Measurements from ENCODE around the gene LRRK2.
"Not testable (repeated sequence)": the region's sequence is repeated elsewhere in the genome, so short reads cannot be mapped to it uniquely, and the experiment has no call there.

The LRRK2 gene

DNA sequence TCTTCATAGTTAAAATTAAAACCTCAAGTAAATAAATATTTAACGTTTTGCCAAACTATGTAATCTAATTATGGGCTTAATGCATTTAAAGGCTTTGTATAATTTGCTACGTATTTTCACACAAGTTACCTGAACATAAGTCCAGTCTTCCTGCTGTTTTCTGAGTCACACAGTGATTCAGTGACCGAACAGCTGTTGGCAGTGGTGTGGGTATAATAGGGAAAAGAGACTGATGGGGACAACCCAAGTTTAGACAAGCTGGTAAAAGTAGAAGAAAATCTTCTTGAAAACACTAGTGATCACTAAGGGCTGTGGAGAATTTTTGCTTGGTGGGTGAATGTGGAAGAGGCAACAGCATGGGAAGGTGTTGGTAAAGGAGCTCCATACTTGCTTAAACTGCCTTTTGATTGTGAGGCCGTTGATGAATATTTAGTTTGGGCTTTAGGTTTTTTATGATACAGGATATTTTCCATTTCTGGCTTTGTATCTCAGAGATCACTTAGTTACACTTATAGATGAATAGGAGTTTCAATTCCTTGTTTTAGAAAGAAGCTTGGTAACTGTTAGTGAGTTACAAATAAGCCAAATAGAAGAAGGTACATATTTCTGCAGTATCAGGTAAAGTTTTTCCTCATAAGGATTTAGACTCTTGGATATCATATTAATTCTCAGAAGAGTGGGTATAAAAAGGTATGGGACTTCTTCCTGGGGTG lies 23.9 kb downstream of the LRRK2 start:
- DNase-seq (ENCODE audit: low read depth): no peak

DNA sequence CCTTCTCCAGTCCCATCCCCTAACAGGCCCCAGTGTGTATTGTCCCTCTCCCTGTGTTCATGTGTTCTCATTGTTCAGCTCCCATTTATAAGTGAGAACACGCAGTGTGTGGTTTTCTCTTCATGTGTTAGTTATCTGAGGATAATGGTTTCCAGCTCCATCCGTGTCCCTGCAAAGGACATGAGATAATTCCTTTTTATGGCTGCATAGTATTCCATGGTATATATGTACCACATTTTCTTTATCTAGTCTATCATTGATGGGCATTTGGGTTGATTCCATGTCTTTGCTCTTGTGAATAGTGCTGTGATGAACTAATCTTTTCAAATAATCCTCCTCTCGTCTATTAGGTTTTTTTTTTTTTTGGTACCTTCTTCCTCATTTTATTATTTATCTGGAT lies 25.9 kb downstream of the LRRK2 start:
- DNase-seq (ENCODE audit: low read depth): not testable (repeated sequence)

DNA sequence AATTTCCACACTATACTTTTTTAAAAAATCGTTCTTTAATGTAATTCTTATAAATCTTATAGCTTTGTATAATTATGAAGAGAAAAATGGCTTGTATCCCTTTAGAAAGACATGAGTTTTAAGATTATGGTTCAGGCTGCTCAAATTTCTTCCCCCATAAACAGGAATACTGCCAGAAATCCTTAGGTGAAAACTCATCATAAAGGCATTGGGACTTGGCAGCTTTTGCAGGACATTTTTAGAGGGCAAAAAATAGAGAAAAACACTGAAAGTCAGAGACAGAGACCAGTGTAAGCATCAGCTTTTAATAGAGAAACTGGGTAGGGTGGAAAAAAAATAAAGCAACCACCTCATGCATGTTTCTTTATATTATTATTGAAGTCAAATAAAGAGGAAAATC lies 29.1 kb downstream of the LRRK2 start:
- DNase-seq (ENCODE audit: low read depth): no peak

DNA sequence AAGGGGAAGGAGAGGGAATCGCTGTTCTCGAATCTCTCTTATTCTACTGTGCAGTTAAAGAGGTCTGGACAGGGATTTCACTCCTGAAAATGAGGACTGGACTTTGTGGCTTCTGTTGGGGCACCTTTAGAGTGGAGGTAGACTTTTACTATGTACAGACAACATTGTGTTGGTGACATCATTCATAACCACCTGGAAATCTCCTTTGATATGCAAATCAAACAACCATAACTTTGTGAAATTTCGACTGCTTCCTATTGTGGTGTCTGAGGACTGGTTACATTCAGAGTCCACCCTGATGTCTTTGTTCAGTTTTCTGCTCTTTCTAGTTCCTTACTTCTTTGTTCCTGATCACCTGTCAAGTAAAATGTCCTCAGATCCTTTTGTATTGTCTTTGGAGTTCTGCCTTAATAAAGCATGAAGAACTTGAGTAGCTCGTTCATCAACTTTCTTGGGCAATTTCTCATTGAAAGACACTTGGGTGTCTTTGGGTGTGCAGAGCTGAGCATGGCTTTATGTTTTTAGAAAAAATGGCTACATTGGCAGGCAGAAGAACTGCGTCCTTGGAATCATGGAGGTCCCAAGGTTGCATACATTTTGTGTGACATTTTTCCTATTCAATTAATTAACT lies 29.8 kb downstream of the LRRK2 start:
- DNase-seq (ENCODE audit: low read depth): no peak

DNA sequence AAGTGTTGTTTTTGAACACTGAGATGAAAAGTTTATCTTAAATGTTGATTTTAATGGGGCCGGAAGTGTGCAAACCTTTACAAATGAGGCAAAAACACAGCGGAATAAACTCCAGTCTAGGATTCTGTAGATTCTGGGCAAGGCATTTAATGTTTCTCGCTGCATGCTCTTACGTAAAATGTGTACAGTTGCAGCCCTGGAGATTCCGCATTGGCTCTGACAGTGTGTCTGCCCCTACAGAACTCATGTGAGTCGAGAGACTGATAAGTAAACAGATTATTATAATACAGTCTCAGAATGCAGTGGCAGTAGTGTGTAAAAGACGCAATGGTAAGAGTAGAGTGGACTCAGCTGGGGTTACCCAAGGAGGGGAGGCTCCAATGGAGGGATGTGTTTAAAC lies 33.6 kb downstream of the LRRK2 start:
- no peak for DNase-seq (ENCODE audit: low read depth)

DNA sequence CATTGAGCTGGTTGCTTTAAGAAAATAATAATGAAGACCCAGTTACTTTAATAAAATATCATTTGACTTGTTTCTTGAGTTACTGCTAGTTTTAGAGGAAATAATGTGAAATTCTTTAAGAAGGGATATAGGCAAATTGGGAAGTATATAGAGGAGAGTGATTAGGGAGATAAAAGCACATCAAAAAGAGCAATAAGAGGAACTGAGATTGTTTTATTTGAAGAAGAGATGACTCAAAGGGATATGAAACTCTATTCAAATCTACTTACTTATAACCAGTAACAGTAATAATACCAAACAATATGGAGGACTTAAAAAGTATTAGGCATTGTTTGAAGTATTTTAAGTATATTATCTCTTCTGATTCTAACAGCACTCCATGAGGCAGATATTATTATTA lies 37.1 kb downstream of the LRRK2 start:
- DNase-seq (ENCODE audit: low read depth): no peak

DNA sequence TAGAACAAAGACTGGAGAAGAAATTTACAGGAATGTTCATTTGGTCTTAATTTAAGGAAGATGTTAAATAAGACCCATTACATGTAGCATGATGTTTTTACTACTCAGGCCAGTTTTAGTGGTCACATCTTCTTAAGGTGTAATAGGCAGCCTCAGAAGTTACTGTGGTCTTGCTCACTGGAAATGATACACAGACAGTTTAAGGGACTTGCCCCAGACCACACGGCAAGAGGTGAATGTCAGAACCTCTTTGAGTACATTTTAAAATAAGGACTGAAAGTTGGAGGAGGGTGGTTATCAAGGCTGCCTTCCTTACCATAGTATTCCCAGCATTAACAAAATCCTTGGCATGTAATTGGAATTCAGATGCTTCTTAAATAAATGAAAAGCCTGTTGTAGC lies 37.9 kb downstream of the LRRK2 start:
- no peak for DNase-seq (ENCODE audit: low read depth)

DNA sequence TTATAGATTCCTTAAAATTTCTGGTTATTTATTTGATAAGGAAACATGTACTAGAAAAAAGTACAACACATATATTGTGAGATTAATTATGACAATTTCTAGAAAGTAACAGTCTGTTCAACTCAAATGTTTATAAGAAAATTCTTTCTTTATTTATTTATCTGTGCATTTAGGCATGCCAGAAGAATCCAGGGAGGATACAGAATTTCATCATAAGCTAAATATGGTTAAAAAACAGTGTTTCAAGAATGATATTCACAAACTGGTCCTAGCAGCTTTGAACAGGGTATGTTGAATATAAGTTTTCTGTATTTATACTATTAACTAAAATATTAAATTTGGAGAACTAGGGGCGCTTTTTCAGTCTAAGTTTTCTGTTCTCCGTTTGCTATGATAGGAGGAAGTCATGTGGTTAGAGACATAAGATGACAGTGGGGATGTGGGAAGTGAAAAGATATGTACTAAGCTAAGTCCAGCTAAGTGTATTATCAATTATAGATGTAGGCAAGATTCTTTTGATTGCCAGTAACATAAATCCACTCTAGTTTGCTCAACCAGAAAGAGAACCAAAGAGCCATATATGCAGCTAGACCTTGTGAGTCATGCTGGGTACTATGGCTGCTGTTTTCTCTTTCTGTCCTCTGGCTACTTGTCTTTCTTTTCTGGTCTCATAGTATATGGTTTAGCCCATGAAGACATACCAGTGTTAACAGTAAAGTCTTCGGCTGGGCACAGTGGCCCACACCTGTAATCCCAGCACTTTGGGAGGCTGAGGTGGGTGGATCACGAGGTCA lies 39.0 kb downstream of the LRRK2 start:
- no peak for DNase-seq (ENCODE audit: low read depth)

DNA sequence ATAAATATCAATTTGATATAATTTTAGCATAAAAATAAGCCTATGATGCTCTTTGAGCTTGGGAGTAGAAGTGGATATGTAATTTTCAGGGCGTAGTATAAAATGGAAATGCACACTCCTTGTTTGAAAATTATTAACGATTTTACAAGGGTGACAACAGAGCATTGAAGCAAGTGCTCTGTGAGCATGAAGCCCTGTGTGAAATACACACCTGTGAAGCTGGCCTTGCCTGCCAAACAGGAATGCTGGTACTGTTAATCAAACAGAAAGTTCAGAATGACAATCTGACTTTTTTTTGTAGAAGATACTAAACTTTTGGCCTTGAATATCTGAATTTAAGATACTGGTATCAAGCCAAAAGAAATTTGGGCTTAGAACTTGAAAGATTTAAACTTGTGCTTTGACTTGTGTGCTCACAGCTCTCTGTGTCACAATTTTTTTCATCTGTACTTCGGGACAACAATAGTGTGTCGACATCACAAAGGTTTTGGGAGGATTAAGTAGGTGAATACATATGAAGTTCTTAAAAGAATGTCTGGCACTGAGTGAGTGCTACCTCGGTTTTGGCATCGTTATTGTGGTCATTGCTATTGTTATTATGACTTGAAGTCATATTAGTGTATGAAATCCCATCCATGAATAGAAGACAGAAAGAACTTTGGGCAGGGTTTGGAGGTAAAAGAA lies 47.3 kb downstream of the LRRK2 start:
- no peak for DNase-seq (ENCODE audit: low read depth)

DNA sequence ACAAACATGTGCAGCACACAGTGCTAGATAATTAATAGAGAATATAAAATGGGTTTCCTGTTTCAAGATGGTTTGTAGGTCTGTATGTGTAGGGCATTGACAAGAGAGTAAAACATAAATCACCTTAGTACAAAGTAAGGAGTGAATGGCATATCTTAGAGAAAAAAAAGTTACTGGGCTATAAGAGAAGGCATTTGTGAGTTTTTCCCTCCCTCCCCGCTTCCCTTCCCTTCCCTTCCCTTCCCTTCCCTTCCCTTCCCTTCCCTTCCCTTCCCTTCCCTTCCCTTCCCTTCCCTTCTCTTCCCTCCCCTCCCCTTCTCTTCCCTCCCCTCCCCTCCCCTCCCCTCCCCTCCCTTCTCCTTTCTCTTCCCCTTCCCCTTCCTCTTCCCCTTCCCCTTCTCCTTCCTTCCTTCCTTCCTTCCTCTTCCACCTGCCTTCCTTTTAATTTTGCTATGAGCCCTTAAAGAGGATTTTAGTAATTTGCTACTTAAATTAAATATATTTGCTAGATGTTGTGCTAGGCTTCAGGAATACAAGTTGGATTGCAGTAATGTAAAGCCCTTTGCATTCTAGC lies 57.1 kb downstream of the LRRK2 start:
- no peak for DNase-seq (ENCODE audit: low read depth)

DNA sequence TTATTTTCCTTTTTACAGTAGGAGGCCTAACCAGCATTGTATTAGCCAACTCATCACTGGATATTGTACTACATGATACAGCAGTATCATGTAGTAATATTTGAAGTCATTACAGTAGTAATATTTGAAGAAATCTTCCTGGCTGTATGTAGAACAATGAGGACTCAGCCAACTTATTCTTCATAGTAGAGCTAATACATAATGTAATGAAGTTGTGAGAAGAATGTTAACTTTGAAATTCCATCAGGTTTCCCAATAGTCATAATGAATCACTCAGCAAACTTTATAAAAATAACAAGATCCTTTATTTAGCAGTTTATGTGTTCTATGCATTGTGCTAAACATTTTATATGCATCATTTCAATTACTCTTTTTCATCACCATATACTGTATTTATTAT lies 61.8 kb downstream of the LRRK2 start:
- no peak for DNase-seq (ENCODE audit: low read depth)

DNA sequence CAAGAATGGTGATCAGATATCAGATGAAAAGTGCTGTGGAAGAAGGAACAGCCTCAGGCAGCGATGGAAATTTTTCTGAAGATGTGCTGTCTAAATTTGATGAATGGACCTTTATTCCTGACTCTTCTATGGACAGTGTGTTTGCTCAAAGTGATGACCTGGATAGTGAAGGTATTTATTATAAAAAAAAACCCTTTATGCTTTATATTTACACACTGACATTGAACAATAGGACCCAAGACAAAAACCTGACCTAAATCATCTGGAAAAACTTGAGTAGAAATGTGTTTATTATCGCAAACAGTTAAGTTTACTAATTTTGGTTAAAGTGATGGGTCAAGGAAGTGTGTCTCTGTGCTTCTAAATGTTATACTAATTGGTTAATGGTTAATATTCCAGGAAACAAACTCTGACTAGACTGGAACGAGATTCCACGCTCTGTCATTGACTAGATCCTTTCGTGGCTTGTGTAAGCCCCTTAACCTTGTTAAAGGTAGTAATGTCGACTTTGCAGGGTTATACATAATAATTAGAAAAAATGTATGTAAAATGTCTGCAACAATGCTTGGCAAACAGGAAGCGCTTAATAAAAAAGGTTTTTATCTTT lies 62.7 kb downstream of the LRRK2 start:
- DNase-seq (ENCODE audit: low read depth): no peak

DNA sequence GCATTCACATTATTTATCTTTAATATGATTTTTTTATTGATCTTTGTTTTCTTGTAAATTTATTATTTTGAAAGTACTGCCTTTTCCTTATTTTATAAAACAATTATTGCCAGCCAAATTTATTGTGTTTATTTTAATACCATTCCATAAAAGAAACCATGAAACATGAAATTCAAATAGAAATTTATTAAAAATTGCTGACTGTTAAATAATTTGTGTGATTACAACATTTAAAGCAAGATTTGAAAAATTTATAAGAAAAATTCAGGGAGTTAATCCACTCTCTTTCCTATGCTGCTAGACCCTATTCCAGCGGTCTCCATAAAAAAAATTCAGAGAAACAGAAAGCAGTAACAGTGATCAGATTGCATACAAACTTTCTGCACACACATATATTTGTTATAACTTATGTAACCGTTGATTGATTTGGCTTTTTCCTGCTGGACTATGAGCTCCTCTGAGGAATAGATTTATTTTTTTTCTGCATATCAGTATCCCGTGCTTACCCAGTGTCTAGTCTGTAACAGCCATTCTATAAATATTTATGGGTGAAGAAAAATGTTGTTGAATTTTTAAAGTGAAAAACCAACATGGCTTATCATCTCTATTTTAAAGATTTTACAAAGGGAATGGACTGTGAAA lies 68.1 kb downstream of the LRRK2 start:
- no peak for DNase-seq (ENCODE audit: low read depth)

DNA sequence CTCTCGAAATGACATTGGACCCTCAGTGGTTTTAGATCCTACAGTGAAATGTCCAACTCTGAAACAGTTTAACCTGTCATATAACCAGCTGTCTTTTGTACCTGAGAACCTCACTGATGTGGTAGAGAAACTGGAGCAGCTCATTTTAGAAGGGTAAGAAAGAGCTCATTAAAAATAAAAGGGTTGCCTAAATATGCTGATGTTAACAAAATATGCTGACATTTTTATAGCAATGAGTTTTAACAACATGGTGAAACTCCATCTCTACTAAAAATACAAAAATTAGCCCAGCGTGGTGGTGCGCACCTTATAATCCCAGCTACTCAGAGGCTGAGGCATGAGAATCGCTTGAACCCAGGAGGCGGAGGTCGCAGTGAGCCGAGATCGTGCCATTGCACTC lies 73.5 kb downstream of the LRRK2 start:
- no peak for DNase-seq (ENCODE audit: low read depth)

DNA sequence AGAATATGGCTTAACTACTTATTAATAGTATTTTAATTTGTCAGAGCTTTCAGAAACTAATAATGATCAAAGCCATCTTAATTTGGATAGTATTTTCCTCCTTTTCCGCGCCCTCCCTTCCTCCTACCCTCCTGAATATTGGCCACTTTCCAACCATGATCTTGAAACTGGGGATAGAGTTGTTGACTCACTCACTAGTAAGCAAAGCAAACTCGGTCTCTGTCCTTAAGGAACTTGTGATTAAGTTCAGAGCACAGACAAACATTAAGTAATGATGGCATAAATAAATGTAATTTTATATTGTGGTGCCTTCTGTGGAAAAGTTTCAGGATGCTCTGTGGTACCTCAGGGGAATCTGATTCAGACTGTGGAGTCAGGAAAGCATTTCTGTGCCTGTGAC lies 75.7 kb downstream of the LRRK2 start:
- no peak for DNase-seq (ENCODE audit: low read depth)

DNA sequence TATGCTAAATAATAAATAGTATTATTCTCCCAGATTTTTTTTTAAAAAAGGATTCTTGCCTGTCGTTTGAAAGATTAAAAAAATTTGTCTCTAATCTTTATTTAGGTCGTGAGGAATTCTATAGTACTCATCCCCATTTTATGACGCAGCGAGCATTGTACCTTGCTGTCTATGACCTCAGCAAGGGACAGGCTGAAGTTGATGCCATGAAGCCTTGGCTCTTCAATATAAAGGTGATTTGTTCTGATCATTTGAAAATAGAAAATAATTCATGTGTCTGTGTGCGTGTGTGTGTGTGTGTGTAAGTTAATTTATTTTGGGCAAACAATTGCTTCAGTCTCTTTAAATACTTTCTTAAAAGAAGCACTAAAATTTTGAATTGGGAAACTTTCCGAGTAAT lies 84.2 kb downstream of the LRRK2 start:
- no peak for DNase-seq (ENCODE audit: low read depth)

DNA sequence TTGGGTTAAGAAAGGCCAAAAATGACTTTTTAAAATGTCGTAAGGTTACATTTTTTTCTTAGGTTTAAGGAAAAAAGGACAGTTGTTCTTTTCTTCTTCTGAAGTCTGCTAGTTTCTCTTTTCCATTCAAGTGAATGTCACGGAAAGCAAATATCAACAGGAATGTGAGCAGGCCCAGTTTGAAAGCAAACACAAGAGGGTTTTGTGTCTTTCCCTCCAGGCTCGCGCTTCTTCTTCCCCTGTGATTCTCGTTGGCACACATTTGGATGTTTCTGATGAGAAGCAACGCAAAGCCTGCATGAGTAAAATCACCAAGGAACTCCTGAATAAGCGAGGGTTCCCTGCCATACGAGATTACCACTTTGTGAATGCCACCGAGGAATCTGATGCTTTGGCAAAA lies 85.4 kb downstream of the LRRK2 start:
- no peak for DNase-seq (ENCODE audit: low read depth)

DNA sequence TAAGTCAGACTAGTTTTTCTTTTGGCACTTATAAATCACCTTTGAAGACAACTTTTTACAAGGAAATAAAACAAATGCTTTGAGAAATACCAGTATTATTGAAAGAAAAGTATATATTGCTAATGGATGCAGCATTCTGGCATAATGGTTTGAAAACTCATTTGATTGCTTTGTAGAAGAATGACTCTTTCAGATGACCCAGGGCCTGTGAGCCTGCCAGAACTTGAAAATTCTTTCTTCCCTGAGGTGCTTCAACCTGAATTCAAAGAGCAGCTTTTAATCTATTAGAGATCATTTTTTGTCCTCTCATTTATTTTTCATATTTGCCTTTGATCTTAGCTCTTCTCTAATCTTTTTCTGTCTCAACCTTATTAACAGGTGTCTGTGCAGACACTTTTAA lies 87.4 kb downstream of the LRRK2 start:
- no peak for DNase-seq (ENCODE audit: low read depth)

DNA sequence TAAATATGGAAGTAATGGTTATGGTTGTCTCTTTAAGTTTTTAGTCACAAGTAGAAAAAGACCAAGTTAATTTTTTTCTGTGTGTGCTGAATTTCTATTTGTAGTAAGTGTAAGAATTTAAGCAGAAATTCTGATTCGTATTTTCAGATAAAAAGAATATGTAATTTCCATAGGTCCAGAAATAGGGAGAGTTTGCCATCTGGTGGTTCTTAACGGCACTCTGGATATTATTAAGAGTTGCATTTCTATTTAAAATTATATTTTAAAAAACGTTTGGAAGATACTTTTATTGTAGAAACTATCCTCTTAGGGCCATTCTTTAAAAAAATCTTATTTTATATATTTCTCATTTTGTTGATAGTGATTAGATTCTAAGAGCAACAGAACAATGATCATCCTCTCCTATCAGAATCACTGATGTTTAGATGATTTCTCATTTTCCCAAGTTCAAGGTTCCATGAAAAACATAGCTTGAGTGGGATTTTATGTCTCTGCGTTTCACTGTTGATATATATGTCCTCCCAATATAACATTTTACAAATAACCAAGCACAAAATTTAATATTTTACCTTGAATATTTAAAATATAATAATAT lies 88.3 kb downstream of the LRRK2 start:
- DNase-seq (ENCODE audit: low read depth): no peak

DNA sequence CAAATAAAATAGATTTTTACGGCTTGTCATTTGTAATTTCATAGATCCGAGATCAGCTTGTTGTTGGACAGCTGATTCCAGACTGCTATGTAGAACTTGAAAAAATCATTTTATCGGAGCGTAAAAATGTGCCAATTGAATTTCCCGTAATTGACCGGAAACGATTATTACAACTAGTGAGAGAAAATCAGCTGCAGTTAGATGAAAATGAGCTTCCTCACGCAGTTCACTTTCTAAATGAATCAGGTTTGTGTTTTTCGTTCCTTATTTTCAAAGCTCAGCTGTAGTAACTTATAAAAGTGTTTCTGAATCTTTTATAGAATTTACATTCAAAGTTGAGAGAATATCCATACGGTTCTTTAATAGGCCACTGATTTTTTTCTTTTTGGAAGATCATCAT lies 89.1 kb downstream of the LRRK2 start:
- DNase-seq (ENCODE audit: low read depth): no peak

DNA sequence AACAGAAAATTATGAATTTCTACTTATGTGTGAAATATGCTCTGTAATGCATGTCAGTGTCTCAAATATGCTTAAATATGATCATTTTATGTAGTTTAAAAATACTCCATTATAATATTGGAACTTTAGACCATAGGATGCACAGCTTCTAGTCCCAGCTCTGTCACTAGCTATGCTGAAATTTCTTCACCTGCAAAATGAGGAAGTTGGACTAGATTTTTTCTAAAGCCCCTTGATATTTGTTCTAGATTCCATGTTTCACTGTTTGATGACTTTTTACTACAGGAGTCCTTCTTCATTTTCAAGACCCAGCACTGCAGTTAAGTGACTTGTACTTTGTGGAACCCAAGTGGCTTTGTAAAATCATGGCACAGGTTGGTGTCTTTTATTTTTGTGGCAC lies 90.1 kb downstream of the LRRK2 start:
- no peak for DNase-seq (ENCODE audit: low read depth)

Measured in activated T-helper 9 cell treated with anti-CD3 and anti-CD28 coated beads, Interleukin-2, amount 50 U/mL, for 16 hours (primary cell).